Measurements from ENCODE around the gene CRIP3. TPM values are rescaled to one million over a fixed set of nuclear protein-coding genes. Genes with fewer than 3 reads are reported as not detected.

CRIP3 gene
- total RNA-seq = 2.6 TPM

GRCh38 chr6:43308101-43308989 is at the start of gene CRIP3:
Gene CRIP3, minus strand, starts transcription at chr6:43308826. Its CDS starts 34 bp downstream, at chr6:43308792.

GRCh38 chr6:43297644-43298564 is 10.7 kb downstream of the CRIP3 start, which contains the start of gene SLC22A7:
Gene SLC22A7, plus strand, starts transcription at chr6:43298260. Its CDS starts 99 bp downstream, at chr6:43298359.

Small RNAs within 50 kb of the gene (small RNA-seq; reads per million reads assigned to genes)
- not detected for gene RPL12P47 (ENCODE audit: low replicate concordance)

Other genes with a start within 250 kb of the CRIP3 start
- gene MRPL2, start 249.4 kb downstream of the CRIP3 start, total RNA-seq = 23.5 TPM
- gene KLC4, start 249.2 kb downstream of the CRIP3 start, total RNA-seq = 43.6 TPM
- gene PTK7, start 232.5 kb downstream of the CRIP3 start, total RNA-seq = 252 TPM
- 25.5 TPM for gene SRF, start 137.6 kb downstream of the CRIP3 start, total RNA-seq
- 46.2 TPM for gene CUL9, start 126.6 kb downstream of the CRIP3 start, total RNA-seq
- gene DNPH1, start 79.3 kb downstream of the CRIP3 start, total RNA-seq = 64.1 TPM
- 0.29 TPM for gene TTBK1, start 65.3 kb downstream of the CRIP3 start, total RNA-seq
- gene SLC22A7, start 10.6 kb downstream of the CRIP3 start, total RNA-seq = 0.18 TPM
- gene ZNF318, start 60.8 kb upstream of the CRIP3 start, total RNA-seq = 15.3 TPM
- 18.5 TPM for gene ABCC10, start 118.7 kb upstream of the CRIP3 start, total RNA-seq
- 1.3 TPM for gene DLK2, start 146.7 kb upstream of the CRIP3 start, total RNA-seq
- 25.9 TPM for gene TJAP1, start 168.7 kb upstream of the CRIP3 start, total RNA-seq
- 1.6 TPM for gene LRRC73, start 201.5 kb upstream of the CRIP3 start, total RNA-seq
- 83.7 TPM for gene YIPF3, start 208.1 kb upstream of the CRIP3 start, total RNA-seq
- 28.6 TPM for gene POLR1C, start 208.3 kb upstream of the CRIP3 start, total RNA-seq